Liver (tissue), 9 donors: Measurements from ENCODE around the gene CTXND1. TPM values are rescaled to one million over a fixed set of nuclear protein-coding genes. Genes with fewer than 3 reads are reported as not detected.

Source experiments
- DNase-seq: peaks from one replicate; pipeline ENCODE4 v3.0.0-alpha.2; 2017; ENCODE audit warnings: low spot score
- H3K27ac ChIP-seq, 2 donors: one replicate each; pipeline ENCODE4 v1.7.0; 2013; ENCODE audit warnings: inconsistent platforms in 2 of 2, low read length in 2 of 2, control low read depth in 1 of 2, low read depth in 1 of 2, mild to moderate bottlenecking in 1 of 2
- H3K27me3 ChIP-seq, 4 donors: one replicate each; pipeline versions ENCODE4 v1.6.1 to v1.7.0; 2013; ENCODE audit warnings: low read length in 3 of 4, inconsistent platforms in 1 of 4, mild to moderate bottlenecking in 1 of 4, moderate library complexity in 1 of 4; ENCODE audit not compliant: control insufficient read depth in 4 of 4, insufficient read depth in 4 of 4
- H3K36me3 ChIP-seq, 4 donors: one replicate each; pipeline versions ENCODE4 v1.6.1 to v1.7.0; 2013; ENCODE audit warnings: low read length in 3 of 4, mild to moderate bottlenecking in 3 of 4, low read depth in 1 of 4, moderate library complexity in 1 of 4; ENCODE audit not compliant: control insufficient read depth in 4 of 4, insufficient read depth in 3 of 4
- H3K4me1 ChIP-seq, 4 donors: one replicate each; pipeline versions ENCODE4 v1.6.1 to v1.7.0; 2013; ENCODE audit warnings: low read length in 3 of 4, mild to moderate bottlenecking in 3 of 4, moderate library complexity in 1 of 4; ENCODE audit not compliant: control insufficient read depth in 4 of 4, insufficient read depth in 4 of 4
- H3K4me3 ChIP-seq, 3 donors: one replicate each; pipeline versions ENCODE4 v1.6.1 to v1.7.0; 2013; ENCODE audit warnings: low read length in 3 of 3, control low read depth in 1 of 3, low read depth in 1 of 3, mild to moderate bottlenecking in 1 of 3
- H3K9ac ChIP-seq, 2 donors: one replicate each; pipeline ENCODE4 v1.7.0; 2013; ENCODE audit warnings: low read length in 2 of 2, mild to moderate bottlenecking in 2 of 2, moderate library complexity in 2 of 2, control low read depth in 1 of 2, low read depth in 1 of 2
- H3K9me3 ChIP-seq, 4 donors: one replicate each; pipeline versions ENCODE4 v1.6.1 to v1.7.0; 2013; ENCODE audit warnings: low read length in 3 of 4; ENCODE audit not compliant: control insufficient read depth in 4 of 4
- CTCF ChIP-seq: fragments of 150-350 bp; IDR thresholded peaks from 2 replicates; pipeline ENCODE4 v1.5.1; 2017; ENCODE audit warnings: improper control_type of control experiment, low read depth, low read length; ENCODE audit not compliant: missing input control
- EGR1 ChIP-seq, 2 donors: IDR thresholded peaks; 2 replicates each; pipeline ENCODE4 v1.6.1; 2016 to 2018; ENCODE audit warnings: antibody characterized with exemption in 2 of 2, low read depth in 2 of 2
- FOXA1 ChIP-seq: IDR thresholded peaks from 2 replicates; pipeline ENCODE4 v1.6.1; 2016; ENCODE audit warnings: antibody characterized with exemption
- FOXA2 ChIP-seq: IDR thresholded peaks from 2 replicates; pipeline ENCODE4 v1.6.1; 2016; ENCODE audit warnings: antibody characterized with exemption
- GABPA ChIP-seq, 2 donors: IDR thresholded peaks in 1 of 2; conservative IDR thresholded peaks in 1 of 2; 2 replicates each; pipeline ENCODE4 v1.6.1; 2016; ENCODE audit warnings: antibody characterized with exemption in 2 of 2, mild to moderate bottlenecking in 1 of 2, moderate library complexity in 1 of 2
- HNF4G ChIP-seq: IDR thresholded peaks from 2 replicates; pipeline ENCODE4 v1.6.1; 2016; ENCODE audit warnings: antibody characterized with exemption
- MAX ChIP-seq: IDR thresholded peaks from 2 replicates; pipeline ENCODE4 v1.6.1; 2016; ENCODE audit warnings: antibody characterized with exemption
- NR2F2 ChIP-seq: IDR thresholded peaks from 2 replicates; pipeline ENCODE4 v1.6.1; 2016; ENCODE audit warnings: antibody characterized with exemption
- RAD21 ChIP-seq, 2 donors: IDR thresholded peaks; 2 replicates each; pipeline ENCODE4 v1.6.1; 2016; ENCODE audit warnings: antibody characterized with exemption in 2 of 2, mild to moderate bottlenecking in 2 of 2
- REST ChIP-seq: IDR thresholded peaks from 2 replicates; pipeline ENCODE4 v1.6.1; 2016; ENCODE audit warnings: antibody characterized with exemption, mild to moderate bottlenecking
- RXRA ChIP-seq, 2 donors: IDR thresholded peaks; 2 replicates each; pipeline ENCODE4 v1.6.1; 2017 to 2018; ENCODE audit warnings: antibody characterized with exemption in 2 of 2, mild to moderate bottlenecking in 1 of 2
- SP1 ChIP-seq: IDR thresholded peaks from 2 replicates; pipeline ENCODE4 v1.6.1; 2018; ENCODE audit warnings: antibody characterized with exemption, mild to moderate bottlenecking
- TAF1 ChIP-seq: conservative IDR thresholded peaks from 2 replicates; pipeline ENCODE4 v1.6.1; 2016; ENCODE audit warnings: antibody characterized with exemption, mild to moderate bottlenecking
- WGBS: extraction: QIAGEN DNeasy Blood & Tissue Kit; methylation state at CpG from one replicate; pipeline ENCODE4 v1.1.7; 2013; 5-methylcytosine and 5-hydroxymethylcytosine counted together
- polyA plus RNA-seq, 2 donors: library from polyadenylated mRNA; stranded (reverse) in 1 of 2; unstranded in 1 of 2; fragments of 200-250 nt in 1 of 2; fragments of >200 nt in 1 of 2; fragmentation: Nextera tagmentation in 1 of 2; extraction: Ambion mirVana in 1 of 2; gene quantifications; one replicate each; pipeline versions ENCODE4 v1.2.1 to v1.2.3, GENCODE V29; 2013 to 2015
- total RNA-seq, 2 donors: library from RNA; depleted of rRNA; stranded (reverse); fragments of >200 nt; gene quantifications; one replicate each; pipeline ENCODE4 v1.2.3, GENCODE V29; 2014
- donor health status: healthy.
- donor health status: healthy.
- donor health status: healthy.
- donor health status: healthy.
- donor health status: healthy.

Gene CTXND1
- total and polyA plus RNA-seq, 4 donors: 2.9 to 4.1 (median 3.1) TPM

- Histone ChIP-seq H3K27me3 (no peaks in the 10 kb centered on the region), H3K4me3 (no peak overlapping the region), H3K9me3 (no peaks in the 10 kb centered on the region), H3K27ac (no peak overlapping the region), H3K9ac (no peak overlapping the region), H3K4me1 (no peaks in the 10 kb centered on the region), H3K36me3 (peaks cover 23 to 87% (median 73%) of the 10 kb centered on the region in 4 donors)
- no peak for DNase-seq
- WGBS: 71% methylated on average over 6 of the region's 6 CpGs
- TF ChIP-seq SP1: no peak
- no peak for TF ChIP-seq GABPA (IDR thresholded peaks at IDR 0.05 in 1 of 2, conservative IDR thresholded peaks at IDR 0.05 in 1 of 2)
- no peak for TF ChIP-seq CTCF
- peak in 1 of 2 donors; percentile 75 for TF ChIP-seq RAD21 (IDR thresholded peaks at IDR 0.05)
- TF ChIP-seq EGR1 (IDR thresholded peaks at IDR 0.05; ENCODE audit: low read depth in 2 of 2): no peak
- no peak for TF ChIP-seq TAF1
Observed at GRCh38 chr15:80183886-80184285, 68.1 kb downstream of the CTXND1 start.

GRCh38 chr15:80183306-80183705 is 68.7 kb downstream of the CTXND1 start:
- Histone ChIP-seq H3K36me3 (peaks cover 23 to 87% (median 75%) of the 10 kb centered on the region in 4 donors), H3K9me3 (no peaks in the 10 kb centered on the region), H3K4me1 (no peaks in the 10 kb centered on the region), H3K9ac (no peak overlapping the region), H3K27ac (no peak overlapping the region), H3K27me3 (no peaks in the 10 kb centered on the region), H3K4me3 (no peak overlapping the region)
- TF ChIP-seq GABPA (IDR thresholded peaks at IDR 0.05 in 1 of 2, conservative IDR thresholded peaks at IDR 0.05 in 1 of 2): no peak
- TF ChIP-seq CTCF: no peak
- no peak for TF ChIP-seq TAF1
- no peak for TF ChIP-seq FOXA2
- TF ChIP-seq FOXA1: no peak
- no peak for TF ChIP-seq REST
- TF ChIP-seq NR2F2: no peak
- TF ChIP-seq MAX: no peak
- no peak for TF ChIP-seq HNF4G
- TF ChIP-seq SP1: no peak
- no peak for TF ChIP-seq RXRA (IDR thresholded peaks at IDR 0.05)
- WGBS: 96% methylated on average over 10 of the region's 10 CpGs
- DNase-seq: no peak
